NT2/D1 (cell line): Measurements from ENCODE around the gene ZNF324.
A peak's percentile ranks its signal among the peaks of the same experiment; 100 is the strongest.
"Not testable (repeated sequence)": the region's sequence is repeated elsewhere in the genome, so short reads cannot be mapped to it uniquely, and the experiment has no call there.

Source experiments
- DNase-seq: peaks from one replicate; pipeline ENCODE4 v3.0.0-alpha.2; 2011; ENCODE audit warnings: low read depth, low spot score
- H3K27me3 ChIP-seq: 2 replicates; pipeline ENCODE4 v1.6.0; 2011; ENCODE audit warnings: mild to moderate bottlenecking; ENCODE audit not compliant: insufficient read length, insufficient read depth
- H3K36me3 ChIP-seq: 2 replicates; pipeline ENCODE4 v1.6.1; 2011; ENCODE audit warnings: mild to moderate bottlenecking, low read length, mixed read lengths; ENCODE audit not compliant: insufficient read depth, insufficient read length
- H3K4me1 ChIP-seq: 2 replicates; pipeline ENCODE4 v1.5.1; 2011; ENCODE audit not compliant: insufficient read depth, insufficient read length
- H3K4me3 ChIP-seq: 2 replicates; pipeline ENCODE4 v1.5.1; 2011; ENCODE audit warnings: low read depth; ENCODE audit not compliant: insufficient read length
- H3K9ac ChIP-seq: 2 replicates; pipeline ENCODE4 v1.6.0; 2011; ENCODE audit warnings: low read depth; ENCODE audit not compliant: insufficient read length
- H3K9me3 ChIP-seq: 2 replicates; pipeline ENCODE4 v1.5.1; 2011; ENCODE audit warnings: mild to moderate bottlenecking, low read length; ENCODE audit not compliant: insufficient read depth
- SUZ12 ChIP-seq: IDR thresholded peaks from 2 replicates; pipeline ENCODE4 v1.6.1; 2011; ENCODE audit not compliant: insufficient read length, insufficient read depth; ENCODE audit errors: extremely low read depth
- YY1 ChIP-seq: IDR thresholded peaks from 2 replicates; pipeline ENCODE4 v1.6.1; 2011; ENCODE audit not compliant: insufficient read length, insufficient read depth
- ZNF274 ChIP-seq: IDR thresholded peaks from 2 replicates; pipeline ENCODE4 v1.6.1; 2011; ENCODE audit warnings: mild to moderate bottlenecking, low read depth, low read length

The ZNF324 gene

GRCh38 chr19:58466760-58467589 is at the start of gene ZNF324:
ZNF324 (plus strand) TSS chr19:58467080; CDS start chr19:58469186, 2,106 bp downstream.
- Histone ChIP-seq H3K36me3 (peaks cover 15% of the 10 kb centered on the region), H3K4me3 (peak within 1 kb of the TSS; percentile 78), H3K9me3 (no peaks in the 10 kb centered on the region), H3K27me3 (peaks cover 13% of the 10 kb centered on the region), H3K4me1 (peaks cover 2% of the 10 kb centered on the region), H3K9ac (peak within 1 kb of the TSS; percentile 81)
- no peak for TF ChIP-seq YY1
- TF ChIP-seq ZNF274 = no peak
- TF ChIP-seq SUZ12 = no peak
- DNase-seq = peak; percentile 88

GRCh38 chr19:58428617-58429016 is 38.3 kb upstream of the ZNF324 start:
- H3K4me1 ChIP-seq = no peaks in the 10 kb centered on the region
- H3K4me3 ChIP-seq = no peak overlapping the region
- H3K36me3 ChIP-seq = peaks cover 31% of the 10 kb centered on the region
- H3K9ac ChIP-seq = no peak overlapping the region
- DNase-seq = no peak
- peaks cover 43% of the 10 kb centered on the region for H3K9me3 ChIP-seq
- H3K27me3 ChIP-seq = no peaks in the 10 kb centered on the region
- no peak for TF ChIP-seq YY1
- TF ChIP-seq ZNF274 = no peak

- H3K27me3 ChIP-seq = no peaks in the 10 kb centered on the region
- no peak for DNase-seq
- TF ChIP-seq YY1 (no peak), ZNF274 (no peak), SUZ12 (no peak)
- H3K4me3 ChIP-seq = no peak overlapping the region
- H3K9ac ChIP-seq = no peak overlapping the region
- H3K9me3 ChIP-seq = peaks cover 55% of the 10 kb centered on the region
- H3K4me1 ChIP-seq = no peaks in the 10 kb centered on the region
- peaks cover 42% of the 10 kb centered on the region for H3K36me3 ChIP-seq
These were observed 37.1 kb upstream of the ZNF324 start for GRCh38 chr19:58429745-58430144.

GRCh38 chr19:58434217-58434616 is 32.7 kb upstream of the ZNF324 start:
- H3K4me3 ChIP-seq = no peak overlapping the region
- DNase-seq = no peak
- H3K27me3 ChIP-seq = no peaks in the 10 kb centered on the region
- peaks cover 74% of the 10 kb centered on the region for H3K36me3 ChIP-seq
- no peak for TF ChIP-seq SUZ12
- TF ChIP-seq ZNF274 = no peak
- TF ChIP-seq YY1 = no peak
- H3K9me3 ChIP-seq = peaks cover 80% of the 10 kb centered on the region
- H3K9ac ChIP-seq = no peak overlapping the region
- H3K4me1 ChIP-seq = no peaks in the 10 kb centered on the region

- peak; percentile 97 for DNase-seq
- Histone ChIP-seq H3K9ac (peak within 1 kb of the TSS; percentile 92), H3K9me3 (peaks cover 29% of the 10 kb centered on the region), H3K27me3 (no peaks in the 10 kb centered on the region), H3K4me3 (peak within 1 kb of the TSS; percentile 96), H3K36me3 (peaks cover 30% of the 10 kb centered on the region), H3K4me1 (no peaks in the 10 kb centered on the region)
- TF ChIP-seq ZNF274 = no peak
- no peak for TF ChIP-seq SUZ12
- TF ChIP-seq YY1 = peak; percentile 77
These were observed 27.0 kb upstream of the ZNF324 start, which contains the start of gene ZNF132 for GRCh38 chr19:58439576-58440554. ZNF132 (minus strand) TSS chr19:58440153; CDS start chr19:58439821, 332 bp downstream.

- Histone ChIP-seq H3K4me3 (peak overlapping the region; percentile 96), H3K4me1 (no peaks in the 10 kb centered on the region), H3K9ac (peak overlapping the region; percentile 46), H3K9me3 (peaks cover 22% of the 10 kb centered on the region), H3K27me3 (no peaks in the 10 kb centered on the region), H3K36me3 (peaks cover 24% of the 10 kb centered on the region)
- TF ChIP-seq ZNF274 (no peak), YY1 (no peak), SUZ12 (no peak)
- no peak for DNase-seq
These were observed 26.3 kb upstream of the ZNF324 start for GRCh38 chr19:58440556-58440955.

- not testable (repeated sequence) for H3K36me3 ChIP-seq, H3K9ac ChIP-seq, DNase-seq, H3K9me3 ChIP-seq, H3K27me3 ChIP-seq, H3K4me3 ChIP-seq, H3K4me1 ChIP-seq
These were observed 23.9 kb upstream of the ZNF324 start for GRCh38 chr19:58442986-58443385.

GRCh38 chr19:58448860-58449259 is 18.0 kb upstream of the ZNF324 start:
- peaks cover 30% of the 10 kb centered on the region for H3K9me3 ChIP-seq
- peaks cover 37% of the 10 kb centered on the region for H3K27me3 ChIP-seq
- H3K9ac ChIP-seq, H3K4me1 ChIP-seq, H3K4me3 ChIP-seq, H3K36me3 ChIP-seq, DNase-seq: not testable (repeated sequence)

- DNase-seq, H3K9ac ChIP-seq, H3K4me3 ChIP-seq, H3K4me1 ChIP-seq: not testable (repeated sequence)
- Histone ChIP-seq H3K9me3 (peaks cover 30% of the 10 kb centered on the region), H3K27me3 (peaks cover 37% of the 10 kb centered on the region), H3K36me3 (peaks cover 10% of the 10 kb centered on the region)
These were observed 16.9 kb upstream of the ZNF324 start for GRCh38 chr19:58449980-58450379.
